HG02885 (cell line): ENCODE data around the gene SOD1.

Experiments used
- ATAC-seq: cut with Tn5 transposase; IDR thresholded peaks from one replicate; pipeline ENCODE4 v1.9.1; 2021; ENCODE audit warnings: mild to moderate bottlenecking; ENCODE audit not compliant: unreplicated experiment, poor library complexity

SOD1 gene

DNA sequence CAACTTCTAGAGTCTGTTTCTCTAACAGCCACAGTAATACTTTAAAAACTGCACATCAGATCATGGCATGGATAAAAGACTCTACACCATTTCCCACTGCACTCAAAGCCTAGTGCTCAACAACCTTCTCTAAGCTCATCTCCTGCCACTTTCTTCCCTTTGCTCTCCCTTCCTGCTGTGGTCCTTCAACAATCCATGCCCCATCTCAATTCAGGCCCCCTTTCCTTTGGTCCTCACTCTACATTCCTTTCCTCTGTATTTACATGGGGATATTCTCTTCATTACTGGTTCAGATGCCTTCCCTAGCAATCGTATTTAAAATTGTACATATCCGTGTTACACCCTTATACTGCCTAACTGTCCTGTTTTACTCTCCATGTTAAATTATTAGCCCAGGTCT lies 19.0 kb downstream of the SOD1 start:
- no peak for ATAC-seq

DNA sequence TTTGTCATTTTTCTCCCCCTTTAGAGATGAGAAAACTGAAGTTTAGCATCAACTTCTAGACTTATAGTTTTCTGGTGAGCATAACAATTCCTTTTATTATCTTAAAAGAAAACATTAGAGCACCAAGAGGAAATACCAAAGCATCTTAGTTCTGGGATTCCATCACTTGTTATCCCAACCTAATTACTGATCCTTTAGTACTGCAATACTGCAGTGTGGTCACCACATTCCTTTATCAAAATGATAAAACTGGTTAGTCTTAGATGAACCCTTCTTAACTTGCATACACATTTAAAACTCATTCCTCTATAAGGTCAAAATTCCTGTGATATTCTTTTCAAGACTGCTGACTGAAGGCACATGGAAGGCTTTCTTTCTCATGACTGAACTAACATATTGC lies 23.1 kb downstream of the SOD1 start:
- ATAC-seq = no peak

DNA sequence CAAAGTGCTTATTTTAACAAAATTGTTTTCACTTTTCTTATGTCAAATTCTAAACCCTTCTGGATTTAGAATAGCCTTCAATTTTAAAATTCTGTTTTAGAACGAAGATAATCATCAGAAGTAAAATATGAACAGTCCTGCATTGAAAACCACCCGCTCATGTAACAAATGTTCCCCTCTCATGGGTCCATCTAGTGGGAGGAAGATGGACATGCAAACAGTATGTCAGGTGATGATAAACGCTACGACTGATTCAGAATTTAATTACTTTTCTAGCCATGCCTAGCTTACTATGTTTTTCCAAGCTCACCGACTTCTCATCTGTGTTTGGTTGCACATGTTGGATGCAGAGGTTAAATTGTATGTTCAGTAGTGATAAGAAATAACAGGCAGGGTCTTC lies 23.5 kb downstream of the SOD1 start:
- no peak for ATAC-seq

DNA sequence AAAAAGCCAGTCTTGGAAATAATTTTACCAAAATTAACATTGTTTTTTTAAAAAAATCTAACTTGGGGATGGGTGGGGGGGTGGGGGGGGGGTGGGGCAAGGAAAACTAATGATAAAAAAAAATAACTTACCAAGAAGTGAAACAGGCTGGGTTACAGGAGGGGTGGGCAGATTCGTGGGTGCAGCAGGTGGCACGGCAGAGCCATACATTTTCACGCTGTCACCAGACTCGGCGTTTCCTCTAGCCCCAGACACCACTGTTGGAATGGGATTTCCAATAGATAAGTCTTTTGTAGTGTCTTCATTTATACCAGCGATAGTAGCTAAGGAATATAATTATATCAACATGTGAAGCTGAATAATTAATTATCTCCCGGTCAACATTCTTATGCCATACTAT lies 25.4 kb downstream of the SOD1 start:
- no peak for ATAC-seq

DNA sequence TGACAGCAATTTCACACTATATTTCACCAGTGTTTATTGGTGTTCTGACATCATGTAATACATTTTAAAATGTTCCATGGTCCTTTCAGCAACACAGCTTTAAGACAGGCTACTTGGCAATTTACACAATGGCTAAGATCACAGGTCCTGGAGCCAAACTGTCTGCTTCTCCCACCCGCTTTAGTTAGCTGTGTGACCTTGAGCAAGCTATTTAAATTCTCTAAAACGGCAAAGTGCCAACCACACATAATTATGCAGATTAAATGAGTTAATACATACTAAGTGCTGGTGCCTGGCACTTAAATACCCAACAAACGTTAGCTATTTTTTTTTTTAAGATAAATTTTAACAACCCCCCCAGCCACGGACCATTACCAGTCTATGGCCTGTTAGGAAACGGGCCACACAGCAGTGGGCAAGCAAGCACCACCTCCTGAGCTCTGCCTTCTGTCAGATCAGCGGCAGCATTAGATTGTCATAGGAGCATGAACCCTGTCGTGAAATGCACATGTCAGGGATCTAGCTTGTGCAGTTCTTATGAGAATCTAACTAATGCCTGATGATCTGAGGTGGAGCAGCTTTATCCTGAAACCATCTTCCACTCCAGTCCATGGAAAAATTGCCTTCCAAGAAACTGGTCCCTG lies 26.9 kb downstream of the SOD1 start:
- ATAC-seq = no peak

GRCh38 chr21:31687108-31687507 lies 27.6 kb downstream of the SOD1 start:
- ATAC-seq = no peak

DNA sequence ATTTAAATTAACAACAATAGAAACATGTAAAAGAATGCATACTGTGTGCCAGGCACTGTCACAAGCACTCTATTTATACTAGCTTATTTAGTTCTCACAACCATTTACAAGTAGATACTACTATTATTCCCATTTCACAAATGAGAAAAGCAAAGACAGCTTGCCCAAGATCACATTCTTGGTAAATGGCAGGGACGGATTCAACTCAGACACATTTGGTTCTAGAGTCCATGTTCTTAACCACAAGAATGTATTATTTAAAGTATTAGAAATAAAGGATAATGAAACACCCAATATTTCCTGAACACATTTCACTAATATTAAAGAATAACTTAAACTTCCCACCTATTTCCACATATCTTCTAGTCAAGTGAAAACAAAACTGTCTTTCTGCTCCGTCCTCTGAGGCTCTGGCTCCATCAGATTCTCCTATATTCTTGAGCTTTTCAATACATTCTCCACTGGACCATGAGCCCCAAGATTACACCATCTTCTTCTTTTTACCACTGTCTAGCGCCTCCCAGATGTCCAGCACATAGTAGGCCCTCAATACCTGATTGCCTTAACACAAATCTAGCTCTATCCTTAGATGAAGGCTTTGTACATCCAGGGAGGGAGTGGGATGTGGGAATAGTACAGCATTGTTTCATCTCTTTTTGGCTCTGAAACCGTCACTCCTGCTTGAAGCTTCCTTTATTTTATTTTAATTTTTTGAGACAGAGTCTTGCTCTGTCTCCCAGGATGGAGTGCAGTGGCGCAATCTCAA lies 29.3 kb downstream of the SOD1 start:
- no peak for ATAC-seq

GRCh38 chr21:31693222-31693621 lies 33.7 kb downstream of the SOD1 start:
- ATAC-seq = no peak

- ATAC-seq = no peak
These were observed 36.9 kb downstream of the SOD1 start for GRCh38 chr21:31696424-31696823.

DNA sequence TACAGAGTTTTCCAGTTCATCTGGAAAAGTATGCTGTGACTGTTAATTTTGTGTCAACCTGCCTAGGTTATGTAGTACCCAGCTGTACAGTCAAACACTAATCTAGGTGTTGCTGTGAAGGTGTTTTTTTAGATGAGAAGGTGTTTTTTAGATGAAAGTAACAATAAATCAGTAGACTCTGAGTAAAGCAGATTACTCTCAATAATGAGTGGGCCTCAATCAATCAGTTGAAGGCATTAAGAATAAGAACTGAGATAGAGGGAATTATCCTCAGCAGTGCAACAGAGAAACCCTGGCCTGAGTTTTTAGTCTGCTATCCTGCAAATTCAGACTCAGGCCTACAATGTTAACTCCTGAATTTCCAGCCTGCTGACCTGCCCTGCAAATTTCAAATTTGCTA lies 39.0 kb downstream of the SOD1 start:
- ATAC-seq = no peak

DNA sequence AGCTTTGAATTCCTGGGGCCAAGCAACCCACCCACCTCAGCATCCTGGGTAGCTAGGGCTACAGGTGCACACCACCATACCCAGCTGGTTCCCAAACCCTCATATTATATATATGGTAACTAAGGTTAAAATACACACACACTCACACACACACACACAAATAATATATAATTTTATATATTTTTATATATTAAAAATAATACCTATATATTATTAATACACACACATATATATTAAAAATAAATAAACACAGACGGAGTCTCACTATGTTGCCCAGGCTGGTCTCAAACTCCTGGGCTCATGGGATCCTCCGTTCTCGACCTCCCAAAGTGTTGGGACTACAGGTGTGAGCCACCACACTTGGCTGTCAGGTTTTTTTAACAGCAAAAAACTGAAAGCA lies 40.5 kb downstream of the SOD1 start:
- no peak for ATAC-seq

GRCh38 chr21:31706562-31706961 lies 47.1 kb downstream of the SOD1 start:
- ATAC-seq = no peak

DNA sequence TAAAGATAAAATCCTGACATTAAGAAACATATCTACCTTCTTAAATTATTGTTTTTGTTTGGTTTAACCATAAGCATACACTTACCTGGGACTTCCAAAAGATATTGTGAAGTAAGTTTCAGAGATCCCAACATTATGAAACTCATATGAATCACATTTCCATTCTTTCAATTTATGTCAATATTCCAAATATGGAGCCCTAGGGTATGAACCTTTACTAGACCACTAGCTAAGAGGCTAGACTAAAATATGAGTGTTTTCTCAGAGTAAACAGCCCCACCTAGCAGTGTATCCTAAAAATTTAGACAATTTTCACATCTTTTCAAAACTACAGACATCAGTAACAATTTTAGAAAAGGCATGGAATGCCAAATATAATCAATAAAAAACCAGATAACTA lies 48.0 kb downstream of the SOD1 start:
- no peak for ATAC-seq

DNA sequence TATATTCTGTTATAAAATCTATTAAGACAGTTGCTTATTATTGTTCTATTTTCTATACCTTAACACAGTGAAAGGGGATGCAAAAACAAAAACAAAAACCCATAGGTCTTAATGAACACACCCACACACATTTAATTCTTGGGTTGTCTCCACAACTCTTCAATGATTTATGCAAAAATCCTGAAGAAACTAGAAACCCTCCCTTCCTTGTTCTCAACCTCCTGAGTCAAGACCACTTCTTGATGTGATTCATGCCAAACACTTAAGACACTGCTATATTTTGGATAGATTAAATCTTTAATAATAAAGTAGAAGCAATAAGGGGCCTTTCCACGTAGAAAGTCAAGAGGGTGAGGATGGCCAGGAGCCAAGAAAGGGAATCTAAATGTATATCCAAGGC lies 49.0 kb downstream of the SOD1 start:
- ATAC-seq = no peak

- no peak for ATAC-seq
These were observed 51.1 kb downstream of the SOD1 start for GRCh38 chr21:31710586-31710985.

DNA sequence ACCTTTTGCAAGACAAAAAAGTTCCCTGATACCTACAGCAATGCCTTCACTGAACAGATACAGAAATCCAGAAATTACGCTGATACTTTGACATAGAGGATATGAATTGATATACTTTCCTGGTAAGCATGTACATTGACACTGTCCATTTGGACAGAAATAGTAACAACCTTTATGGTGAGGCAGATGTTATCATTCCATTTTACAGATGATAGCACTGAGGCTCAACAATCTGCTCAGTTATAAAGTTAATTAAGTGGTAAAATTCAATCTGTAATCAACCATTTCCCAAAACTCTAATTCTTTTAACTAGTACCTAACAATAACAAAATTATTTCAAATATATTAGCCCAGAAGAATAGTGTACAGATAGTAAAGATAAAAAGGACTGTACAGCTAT lies 51.8 kb downstream of the SOD1 start:
- no peak for ATAC-seq

GRCh38 chr21:31711745-31712285 lies 52.3 kb downstream of the SOD1 start:
- ATAC-seq = no peak

GRCh38 chr21:31713115-31713514 lies 53.6 kb downstream of the SOD1 start:
- no peak for ATAC-seq

- peak; percentile 63 for ATAC-seq
These were observed 54.7 kb downstream of the SOD1 start for GRCh38 chr21:31713973-31714740.

DNA sequence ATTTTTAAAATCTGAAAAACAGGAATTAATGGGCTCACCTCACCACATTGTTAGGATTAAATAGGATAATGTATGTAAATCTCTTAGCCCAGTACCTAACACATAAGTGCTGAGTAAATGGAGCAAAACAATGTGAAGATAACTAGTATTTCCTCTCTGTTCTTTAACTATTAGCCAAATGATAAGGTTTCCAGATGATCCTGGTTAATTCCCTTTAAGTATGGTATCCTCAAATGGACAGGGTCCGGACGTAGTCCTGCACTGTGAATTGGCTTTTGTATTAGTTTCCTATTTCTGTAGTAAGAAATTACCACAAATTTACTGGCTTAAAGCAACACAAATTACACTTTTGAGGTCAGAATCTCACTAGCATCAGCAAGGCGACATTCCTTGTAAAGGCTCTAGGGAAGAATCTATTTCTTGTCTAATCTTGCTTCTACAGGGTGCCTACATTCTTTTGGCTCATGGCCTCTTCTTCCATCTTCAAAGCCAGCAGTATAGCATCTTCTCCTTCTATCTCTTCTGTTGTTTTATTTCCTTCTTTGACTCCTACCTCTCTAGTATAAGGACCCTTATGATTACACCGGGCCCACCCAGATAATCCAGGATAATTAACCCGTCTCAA lies 55.4 kb downstream of the SOD1 start:
- no peak for ATAC-seq

DNA sequence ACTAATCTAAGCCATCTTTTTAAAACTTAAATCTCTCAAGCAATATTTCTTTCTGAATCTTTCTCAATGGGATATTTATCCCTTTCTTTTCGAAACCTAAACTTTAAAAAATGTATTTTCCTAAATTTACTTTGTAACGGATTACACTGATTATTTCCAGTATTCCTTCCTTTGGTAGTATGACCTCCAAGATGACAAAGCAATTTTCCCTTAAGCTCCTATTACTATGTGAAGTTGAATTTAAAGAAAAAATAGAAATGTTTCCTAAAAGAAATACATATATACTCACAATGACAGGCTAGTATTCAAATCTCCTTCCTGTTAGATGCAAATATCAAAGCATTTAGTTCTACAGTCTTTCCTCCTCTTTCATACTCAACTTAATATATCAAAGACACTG lies 56.6 kb downstream of the SOD1 start:
- no peak for ATAC-seq
